HEK293T (cell line): ENCODE data around the gene TMEM121B.

Source experiments
- CTCF ChIA-PET: fragments of 350-600 bp; formaldehyde crosslinking; extraction: SDS; loops from one replicate; lab custom pipeline; 2021; ENCODE audit warnings: antibody characterized with exemption, inconsistent platforms; lab: Yijun Ruan, JAX
- POLR2A ChIA-PET: fragments of 350-600 bp; formaldehyde crosslinking; extraction: SDS; loops from one replicate; lab custom pipeline; 2020; ENCODE audit warnings: antibody characterized with exemption, inconsistent platforms; lab: Yijun Ruan, JAX
- DNase-seq: peaks from one replicate; pipeline ENCODE4 v3.0.0; 2012; ENCODE audit warnings: mixed read lengths; ENCODE audit errors: extremely low spot score
- ARNT ChIP-seq: fragments of 450-650 bp; IDR thresholded peaks from 2 replicates; pipeline ENCODE4 v1.6.1; 2017; ENCODE audit warnings: mild to moderate bottlenecking
- CTBP1 ChIP-seq: fragments of 450-650 bp; IDR thresholded peaks from 2 replicates; pipeline ENCODE4 v1.6.1; 2016; ENCODE audit warnings: borderline replicate concordance
- ELF4 ChIP-seq: fragments of 450-650 bp; IDR thresholded peaks from 2 replicates; pipeline ENCODE4 v1.6.1; 2017; ENCODE audit warnings: antibody characterized with exemption
- FOXA1 ChIP-seq: fragments of 450-650 bp; IDR thresholded peaks from 2 replicates; pipeline ENCODE4 v1.6.1; 2016; ENCODE audit warnings: mild to moderate bottlenecking
- FOXK2 ChIP-seq: fragments of 450-650 bp; IDR thresholded peaks from 2 replicates; pipeline ENCODE4 v1.6.1; 2016; ENCODE audit warnings: mild to moderate bottlenecking
- FOXM1 ChIP-seq: fragments of 450-650 bp; IDR thresholded peaks from 2 replicates; pipeline ENCODE4 v1.6.1; 2017; ENCODE audit warnings: mild to moderate bottlenecking, borderline replicate concordance
- HDGF ChIP-seq: fragments of 450-650 bp; IDR thresholded peaks from 2 replicates; pipeline ENCODE4 v1.6.1; 2017; ENCODE audit warnings: antibody characterized with exemption, borderline replicate concordance
- L3MBTL2 ChIP-seq: fragments of 450-650 bp; conservative IDR thresholded peaks from 2 replicates; pipeline ENCODE4 v1.6.1; 2016; ENCODE audit warnings: mild to moderate bottlenecking
- LEF1 ChIP-seq: fragments of 450-650 bp; IDR thresholded peaks from 2 replicates; pipeline ENCODE4 v1.6.1; 2017; ENCODE audit warnings: mild to moderate bottlenecking, borderline replicate concordance
- NFRKB ChIP-seq: fragments of 450-650 bp; IDR thresholded peaks from 2 replicates; pipeline ENCODE4 v1.6.1; 2016; ENCODE audit warnings: mild to moderate bottlenecking, moderate library complexity
- SP1 ChIP-seq: fragments of 450-650 bp; IDR thresholded peaks from 2 replicates; pipeline ENCODE4 v1.6.1; 2017
- SUZ12 ChIP-seq: fragments of 450-650 bp; IDR thresholded peaks from 2 replicates; pipeline ENCODE4 v1.6.1; 2016; ENCODE audit warnings: mild to moderate bottlenecking
- TARDBP ChIP-seq: fragments of 450-650 bp; IDR thresholded peaks from 2 replicates; pipeline ENCODE4 v1.6.1; 2016
- ZNF384 ChIP-seq: fragments of 450-650 bp; IDR thresholded peaks from 2 replicates; pipeline ENCODE4 v1.6.1; 2016
- TF ChIP-seq, protein P1 (sequence below): fragments of 450-650 bp; IDR thresholded peaks from 2 replicates; pipeline ENCODE4 v1.6.1; 2016

Gene TMEM121B

DNA sequence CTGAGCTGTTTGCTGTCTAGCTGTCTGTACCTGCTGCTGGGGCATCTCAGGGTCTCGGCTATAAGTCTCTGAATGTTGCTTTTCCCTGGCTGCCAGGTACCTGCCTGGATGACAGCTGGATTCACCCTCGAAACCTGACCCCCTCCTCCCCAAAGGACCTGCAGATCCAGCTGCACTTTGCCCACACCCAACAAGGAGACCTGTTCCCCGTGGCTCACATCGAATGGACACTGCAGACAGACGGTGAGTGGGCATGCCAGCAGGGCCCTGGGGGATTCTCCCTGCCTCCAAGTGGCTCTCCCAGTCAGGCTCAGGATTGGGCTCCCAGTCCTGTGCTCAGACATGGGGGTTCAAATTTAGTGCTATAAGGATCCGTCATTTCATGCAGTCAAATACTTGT lies 23.5 kb downstream of the TMEM121B start:
- DNase-seq: no peak
- POLR2A ChIA-PET: no interaction called here
- no peak for TF ChIP-seq FOXA1
- no peak for TF ChIP-seq FOXK2
- no peak for TF ChIP-seq SP1
- TF ChIP-seq LEF1: no peak
- no peak for TF ChIP-seq HDGF
- TF ChIP-seq SUZ12: no peak
- CTCF ChIA-PET: interaction anchor here (0.6 kb wide), 1 partner anchor 74 kb away, joined by 3 read pairs; no protein-coding TSS in a partner anchor

DNA sequence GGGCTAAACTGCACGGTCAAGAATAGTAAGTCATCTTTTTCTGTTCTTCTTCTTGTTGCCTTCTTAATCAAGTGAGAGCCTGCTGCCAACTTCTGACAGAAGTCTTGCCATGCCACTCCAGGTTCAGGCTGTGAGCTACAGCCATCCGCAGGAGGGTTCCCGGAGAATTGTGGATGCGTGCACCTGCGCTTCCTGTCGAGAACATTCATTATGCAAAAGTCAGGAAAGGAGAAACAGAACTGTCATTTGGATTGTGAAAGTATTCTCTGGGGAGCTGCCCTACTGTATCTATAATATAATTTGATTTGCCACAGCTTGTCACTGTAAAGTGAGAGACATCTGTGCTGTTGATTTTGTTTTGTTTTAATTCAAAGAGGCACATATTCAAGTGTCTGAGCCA lies 24.1 kb downstream of the TMEM121B start:
- no peak for DNase-seq
- ChIA-PET CTCF (interaction anchor here (0.7 kb wide), 1 partner anchor 14 kb away, joined by 3 read pairs; no protein-coding TSS in a partner anchor), POLR2A (no interaction called here)
- TF ChIP-seq CTBP1 (no peak), SP1 (no peak), FOXM1 (no peak), LEF1 (no peak), SUZ12 (no peak), NFRKB (no peak), FOXK2 (no peak), ELF4 (no peak)
- TF ChIP-seq, protein P1, sequence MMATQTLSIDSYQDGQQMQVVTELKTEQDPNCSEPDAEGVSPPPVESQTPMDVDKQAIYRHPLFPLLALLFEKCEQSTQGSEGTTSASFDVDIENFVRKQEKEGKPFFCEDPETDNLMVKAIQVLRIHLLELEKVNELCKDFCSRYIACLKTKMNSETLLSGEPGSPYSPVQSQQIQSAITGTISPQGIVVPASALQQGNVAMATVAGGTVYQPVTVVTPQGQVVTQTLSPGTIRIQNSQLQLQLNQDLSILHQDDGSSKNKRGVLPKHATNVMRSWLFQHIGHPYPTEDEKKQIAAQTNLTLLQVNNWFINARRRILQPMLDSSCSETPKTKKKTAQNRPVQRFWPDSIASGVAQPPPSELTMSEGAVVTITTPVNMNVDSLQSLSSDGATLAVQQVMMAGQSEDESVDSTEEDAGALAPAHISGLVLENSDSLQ: no peak

DNA sequence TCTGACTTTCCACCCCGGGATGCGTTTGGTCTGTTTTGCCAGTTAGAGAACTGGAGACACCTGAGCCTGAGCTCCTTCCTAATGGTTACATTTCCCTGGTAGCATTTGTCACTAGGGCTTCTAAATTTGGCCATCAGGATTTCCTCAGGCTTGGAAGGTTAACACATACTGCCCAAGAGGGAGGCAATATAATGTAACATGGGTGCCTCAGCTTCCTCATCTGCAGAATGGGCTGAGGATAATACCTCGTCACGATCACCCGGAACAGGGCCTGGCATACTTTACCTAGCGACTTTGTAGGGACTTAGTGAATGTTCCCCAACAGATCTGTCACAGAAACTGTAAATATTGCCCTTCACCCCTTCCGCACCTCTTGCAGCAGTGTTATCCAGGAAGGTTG lies 25.1 kb downstream of the TMEM121B start:
- TF ChIP-seq CTBP1 (no peak), TARDBP (no peak), FOXA1 (no peak)
- CTCF ChIA-PET: interaction anchor here (0.6 to 1.6 kb wide), 12 partner anchors 9 to 1063 kb away, joined by 3 to 11 read pairs (median 3); no protein-coding TSS in a partner anchor
- no peak for DNase-seq
- POLR2A ChIA-PET: interaction anchor here (2.4 kb wide), 1 partner anchor 76 kb away, joined by 12 read pairs; no protein-coding TSS in a partner anchor

DNA sequence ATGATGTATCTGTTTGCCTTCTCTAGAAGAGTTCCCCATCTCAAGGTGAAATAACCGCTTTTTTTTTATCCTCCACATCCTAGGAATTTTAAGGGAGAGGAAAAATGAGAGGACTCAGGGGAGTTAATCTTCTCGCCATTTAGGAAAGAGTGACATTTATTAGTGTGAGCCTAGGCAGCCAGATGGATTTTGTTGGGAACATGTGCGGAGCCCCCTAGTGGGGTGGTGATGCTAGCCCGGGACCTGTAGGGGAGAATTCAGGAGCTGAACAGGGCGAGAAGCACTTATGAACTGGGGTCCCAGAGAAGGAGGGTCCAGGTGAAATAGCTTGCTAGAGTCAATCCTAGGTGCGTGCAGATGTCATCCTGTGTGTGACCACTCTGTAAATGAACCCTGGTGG lies 25.6 kb downstream of the TMEM121B start:
- TF ChIP-seq, protein P1: peak; percentile 64
- no peak for TF ChIP-seq CTBP1
- peak; percentile 65 for DNase-seq
- POLR2A ChIA-PET: interaction anchor here (2.4 kb wide), 1 partner anchor 77 kb away, joined by 12 read pairs; no protein-coding TSS in a partner anchor
- CTCF ChIA-PET: interaction anchor here (0.6 to 1.6 kb wide), 15 partner anchors 9 to 1899 kb away, joined by 3 to 11 read pairs (median 3); no protein-coding TSS in a partner anchor

DNA sequence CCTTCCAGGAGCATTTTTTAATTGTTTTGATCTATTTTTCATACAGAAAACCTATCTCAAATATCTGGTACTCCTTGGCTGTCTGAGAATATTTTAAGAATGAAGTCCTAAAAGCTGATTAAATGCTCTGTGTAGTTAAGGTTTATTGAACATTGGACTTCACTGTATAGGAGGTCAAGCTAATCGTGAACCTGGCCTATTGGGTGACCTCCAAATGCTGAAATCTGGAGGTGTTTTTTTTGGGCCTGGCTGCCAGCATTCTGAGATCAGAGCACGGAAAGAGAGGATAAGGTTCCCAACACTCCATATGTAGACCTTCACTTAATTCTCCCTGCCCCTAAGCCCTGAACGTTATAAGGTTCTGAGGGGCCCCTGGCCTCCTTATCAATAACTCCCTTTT lies 28.1 kb downstream of the TMEM121B start:
- POLR2A ChIA-PET: no interaction called here
- CTCF ChIA-PET: interaction anchor here (0.7 kb wide), 1 partner anchor 479 kb away, joined by 3 read pairs; no protein-coding TSS in a partner anchor
- no peak for DNase-seq
- no peak for TF ChIP-seq SP1
- TF ChIP-seq ELF4: no peak
- no peak for TF ChIP-seq ZNF384
- TF ChIP-seq FOXA1: no peak
- TF ChIP-seq, protein P1: no peak
- TF ChIP-seq FOXM1: no peak
- TF ChIP-seq SUZ12: no peak
- TF ChIP-seq L3MBTL2: no peak
- TF ChIP-seq TARDBP: no peak
- no peak for TF ChIP-seq NFRKB
- no peak for TF ChIP-seq CTBP1

DNA sequence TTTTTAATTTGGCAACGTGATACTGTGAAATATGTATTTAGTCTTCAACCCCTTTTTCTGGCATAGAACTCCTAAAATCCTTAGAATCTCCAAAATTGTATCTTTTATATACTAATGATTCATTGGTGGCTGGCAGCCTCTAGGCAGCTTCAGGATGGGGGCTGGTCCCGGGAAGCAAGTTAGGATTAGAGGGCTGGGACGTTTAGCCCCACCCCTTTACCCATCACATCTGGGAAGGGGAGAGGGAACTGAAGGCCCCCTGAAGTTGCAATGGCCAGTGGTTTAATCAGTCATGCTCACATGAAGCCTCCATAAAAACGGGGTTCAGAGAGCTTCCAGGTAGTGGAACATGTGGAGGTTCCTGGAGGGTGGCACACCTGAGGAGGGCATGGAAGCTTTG lies 29.3 kb downstream of the TMEM121B start:
- CTCF ChIA-PET: interaction anchor here (0.5 kb wide), 1 partner anchor 38 kb away, joined by 3 read pairs; no protein-coding TSS in a partner anchor
- POLR2A ChIA-PET: no interaction called here
- DNase-seq: no peak
- TF ChIP-seq, protein P1: no peak
- TF ChIP-seq ELF4: no peak
- TF ChIP-seq LEF1: no peak
- TF ChIP-seq HDGF: no peak
- no peak for TF ChIP-seq ARNT
- no peak for TF ChIP-seq ZNF384
- no peak for TF ChIP-seq SP1
- TF ChIP-seq FOXA1: no peak
- no peak for TF ChIP-seq TARDBP

DNA sequence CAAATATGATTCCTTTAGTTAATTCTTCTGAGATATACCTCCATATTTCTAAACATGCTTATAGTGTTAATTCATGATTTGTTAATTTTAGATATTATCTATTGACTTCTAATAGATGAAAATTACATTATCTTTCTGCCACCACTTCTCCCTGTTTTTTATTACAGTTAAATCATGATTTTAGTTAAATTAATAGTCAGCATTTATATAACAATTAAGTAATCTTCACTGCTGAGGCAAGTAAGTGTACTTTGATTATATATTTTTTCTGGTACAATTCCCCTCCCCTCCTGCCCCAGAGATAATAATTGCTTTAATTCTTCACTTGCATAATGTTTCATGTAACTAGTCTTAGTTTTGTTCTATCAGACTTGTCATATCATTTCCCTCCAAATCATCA lies 30.6 kb downstream of the TMEM121B start:
- CTCF ChIA-PET: no interaction called here
- no peak for TF ChIP-seq NFRKB
- TF ChIP-seq, protein P1: no peak
- TF ChIP-seq CTBP1: no peak
- TF ChIP-seq SP1: no peak
- no peak for TF ChIP-seq ELF4
- TF ChIP-seq FOXA1: no peak
- no peak for TF ChIP-seq L3MBTL2
- TF ChIP-seq ARNT: no peak
- no peak for TF ChIP-seq FOXK2
- TF ChIP-seq TARDBP: no peak
- TF ChIP-seq LEF1: no peak
- no peak for DNase-seq
- POLR2A ChIA-PET: no interaction called here
